ENCODE measurements around the gene S100Z. TPM values are rescaled to one million over a fixed set of nuclear protein-coding genes. Genes with fewer than 3 reads are reported as not detected.
A peak's percentile ranks its signal among the peaks of the same experiment; 100 is the strongest.

The S100Z gene
- total RNA-seq, 1 experiment from 2014 or later: not detected

- TF ChIP-seq ZBTB21 (CRISPR knock-in tag; IDR thresholded peaks at IDR 0.05; ENCODE audit: borderline replicate concordance): no peak
- no peak for TF ChIP-seq SMAD3 (CRISPR knock-in tag; IDR thresholded peaks at IDR 0.05; ENCODE audit: borderline replicate concordance)
- TF ChIP-seq E2F5 (CRISPR knock-in tag; IDR thresholded peaks at IDR 0.05): no peak
- TF ChIP-seq ATF3 (CRISPR knock-in tag; conservative IDR thresholded peaks at IDR 0.05): no peak
- no peak for TF ChIP-seq ZNF532 (CRISPR knock-in tag; IDR thresholded peaks at IDR 0.05; ENCODE audit: borderline replicate concordance)
- no peak for TF ChIP-seq ZNF671 (CRISPR knock-in tag; IDR thresholded peaks at IDR 0.05)
- no peak for TF ChIP-seq PRDM15 (CRISPR knock-in tag; IDR thresholded peaks at IDR 0.05)
These were observed 45.5 kb upstream of the S100Z start (continued) for GRCh38 chr5:76804266-76804665.

- 0 out of 2 replicates have a peak, but pooled peaks have one; percentile 25 for TF ChIP-seq MAX (CRISPR knock-in tag; IDR thresholded peaks at IDR 0.05)
- no peak for TF ChIP-seq TP53 (CRISPR knock-in tag; IDR thresholded peaks at IDR 0.05)
- peaks cover 7% of the 10 kb centered on the region for H3K36me3 Mint-ChIP-seq
- ChIA-PET CTCF (interaction anchor here (1.0 to 3.7 kb wide), 5 partner anchors 12 to 31 kb away, joined by 4 to 34 read pairs (median 7); partner anchors contain the start of gene F2RL1), POLR2A (interaction anchor here (0.5 to 4.7 kb wide), 8 partner anchors 14 to 1132 kb away, joined by 3 to 73 read pairs (median 4); partner anchors contain the start of gene F2RL1)
- H3K27me3 Mint-ChIP-seq (ENCODE audit: low read depth): peaks cover 4% of the 10 kb centered on the region; the same call in 1 of the 2 replicates
- H3K9me3 Mint-ChIP-seq: peaks cover 13% of the 10 kb centered on the region
- DNase-seq (ENCODE audit: low spot score) (no peak), ATAC-seq (no peak)
- H3K4me1 Mint-ChIP-seq: peaks cover 64% of the 10 kb centered on the region
- H3K4me3 Mint-ChIP-seq: peak overlapping the region; percentile 55
- H3K27ac Mint-ChIP-seq: peak overlapping the region; percentile 98
These were observed 43.9 kb upstream of the S100Z start for GRCh38 chr5:76805821-76806505.

GRCh38 chr5:76807296-76807695 is 42.5 kb upstream of the S100Z start:
- no peak for TF ChIP-seq ZNF219 (CRISPR knock-in tag; IDR thresholded peaks at IDR 0.05; ENCODE audit: borderline replicate concordance)
- Mint-ChIP-seq H3K9me3 (peaks cover 16% of the 10 kb centered on the region), H3K4me1 (peaks cover 55% of the 10 kb centered on the region), H3K27ac (peak overlapping the region; percentile 99), H3K4me3 (peak overlapping the region; percentile 60), H3K36me3 (peaks cover 18% of the 10 kb centered on the region), H3K27me3 (ENCODE audit: low read depth) (peaks cover 8% of the 10 kb centered on the region; the same call in 1 of the 2 replicates)
- POLR2A ChIA-PET: interaction anchor here (0.6 to 4.7 kb wide), 6 partner anchors 12 to 526 kb away, joined by 3 to 73 read pairs (median 4); partner anchors contain the start of gene F2RL1
- peak; percentile 25 for ATAC-seq
- CTCF ChIA-PET: interaction anchor here (0.8 to 3.7 kb wide), 8 partner anchors 10 to 147 kb away, joined by 3 to 34 read pairs (median 4); partner anchors contain the start of gene F2RL1
- no peak for DNase-seq (ENCODE audit: low spot score)
